HCT116 (cell line): ENCODE measurements around the gene MPI. TPM values are rescaled to one million over a fixed set of nuclear protein-coding genes. Genes with fewer than 3 reads are reported as not detected.

Experiments used
- ATAC-seq: fragments of 200-7000 bp; cut with Tn5 transposase; 2 replicates; pipeline ENCODE4 v1.9.1; 2020; ENCODE audit warnings: mild to moderate bottlenecking, moderate library complexity
- BruUV-seq: library from RNA; stranded (reverse); fragments of 400-500 nt; replicated peaks from 2 replicates; lab custom pipeline; 2021; lab: Mats Ljungman, UMichigan
- CTCF ChIA-PET: fragments of 300-600 bp; sonication (Branson Sonifier 250); formaldehyde crosslinking; loops from one replicate; lab custom pipeline; 2021; ENCODE audit warnings: antibody characterized with exemption; lab: Charles Lee
- POLR2A ChIA-PET: fragments of 300-600, 350-600 bp; sonication (Branson Sonifier 250); formaldehyde crosslinking; loops from one replicate; lab custom pipeline; 2021; ENCODE audit warnings: antibody characterized with exemption; lab: Charles Lee
- RAD21 ChIA-PET, 2 experiments: fragments of 300-600 bp; sonication (Branson Sonifier 250); formaldehyde crosslinking; loops; one replicate each; lab custom pipeline; 2023; ENCODE audit warnings: low total read pairs in 2 of 2; ENCODE audit not compliant: uncharacterized antibody in 2 of 2, unreplicated experiment in 2 of 2, low non-redundant PET in 1 of 2; lab: Charles Lee
- DNase-seq: peaks from one replicate; pipeline ENCODE4 v3.0.0-alpha.2; 2010; ENCODE audit warnings: low read depth, low spot score
- H2AFZ ChIP-seq: fragments of 200-600 bp; shearing (Covaris generic), sonication (generic); 2 replicates; pipeline ENCODE4 v1.6.1; 2017; ENCODE audit warnings: low read depth, mixed run types, mixed read lengths, antibody characterized with exemption, low read length; ENCODE audit not compliant: poor library complexity, severe bottlenecking
- H3K27ac ChIP-seq: 2 replicates; pipeline ENCODE4 v1.5.1; 2012; ENCODE audit warnings: low read depth, low read length
- H3K27me3 ChIP-seq: fragments of 200-600 bp; sonication (generic); 2 replicates; pipeline ENCODE4 v1.6.1; 2016; ENCODE audit warnings: mixed run types, low read length, mixed read lengths; ENCODE audit not compliant: insufficient read depth
- H3K36me3 ChIP-seq, 2 experiments: fragments of 200-500 bp in 1 of 2; fragments of 200-600 bp in 1 of 2; sonication (Bioruptor generic) in 1 of 2; sonication (generic) in 1 of 2; 2 replicates each; pipeline versions ENCODE4 v1.5.1 to v1.6.1; 2014 to 2016; ENCODE audit warnings: low read length in 2 of 2, inconsistent platforms in 1 of 2, mixed read lengths in 1 of 2, mixed run types in 1 of 2; ENCODE audit not compliant: insufficient read depth in 2 of 2, control insufficient read depth in 1 of 2
- H3K4me1 ChIP-seq, 2 experiments: fragments of 200-600 bp in 1 of 2; sonication (generic) in 1 of 2; 2 replicates each; pipeline versions ENCODE4 v1.5.1 to v1.6.1; 2012 to 2017; ENCODE audit warnings: low read length in 2 of 2, inconsistent platforms in 1 of 2, mild to moderate bottlenecking in 1 of 2, mixed read lengths in 1 of 2, mixed run types in 1 of 2, moderate library complexity in 1 of 2; ENCODE audit not compliant: insufficient read depth in 2 of 2, control insufficient read depth in 1 of 2
- H3K4me2 ChIP-seq: fragments of 200-600 bp; sonication (generic); 2 replicates; pipeline ENCODE4 v1.6.1; 2017; ENCODE audit warnings: mixed run types, low read length, mixed read lengths
- H3K4me3 ChIP-seq, 2 experiments: fragments of 200-600 bp in 1 of 2; sonication (generic) in 1 of 2; replicated peaks in 1 of 2; 2 replicates each; pipeline ENCODE4 v1.5.1; 2011 to 2016; ENCODE audit warnings: low read length in 2 of 2, control low read depth in 1 of 2, low read depth in 1 of 2, mild to moderate bottlenecking in 1 of 2, mixed read lengths in 1 of 2, mixed run types in 1 of 2
- H3K79me2 ChIP-seq: fragments of 200-600 bp; sonication (generic); 2 replicates; pipeline ENCODE4 v1.6.1; 2017; ENCODE audit warnings: mild to moderate bottlenecking, mixed run types, low read length, moderate library complexity, mixed read lengths; ENCODE audit not compliant: insufficient read depth
- H3K9ac ChIP-seq: fragments of 200-600 bp; sonication (generic); 2 replicates; pipeline ENCODE4 v1.6.1; 2016; ENCODE audit warnings: low read length, mixed read lengths
- H3K9me2 ChIP-seq: fragments of 200-600 bp; sonication (generic), shearing (Covaris generic); 2 replicates; pipeline ENCODE4 v1.6.1; 2017; ENCODE audit warnings: mixed run types, mild to moderate bottlenecking, moderate library complexity; ENCODE audit not compliant: insufficient read depth
- H3K9me3 ChIP-seq, 2 experiments: fragments of 200-500 bp in 1 of 2; fragments of 200-600 bp in 1 of 2; sonication (Bioruptor generic) in 1 of 2; sonication (generic) in 1 of 2; 2 replicates each; pipeline ENCODE4 v1.6.1; 2014 to 2017; ENCODE audit warnings: low read length in 2 of 2, mixed read lengths in 2 of 2, inconsistent platforms in 1 of 2, low read depth in 1 of 2, mild to moderate bottlenecking in 1 of 2, mixed run types in 1 of 2, moderate library complexity in 1 of 2; ENCODE audit not compliant: control insufficient read depth in 1 of 2, insufficient read depth in 1 of 2
- H4K20me1 ChIP-seq: fragments of 200-600 bp; sonication (generic), shearing (Covaris generic); 2 replicates; pipeline ENCODE4 v1.6.1; 2017; ENCODE audit warnings: mixed run types, mild to moderate bottlenecking, moderate library complexity; ENCODE audit not compliant: insufficient read depth
- ATF3 ChIP-seq: IDR thresholded peaks from 2 replicates; pipeline ENCODE4 v1.6.1; 2012
- CEBPB ChIP-seq: IDR thresholded peaks from 2 replicates; pipeline ENCODE4 v1.6.1; 2012; ENCODE audit warnings: low read depth
- CTCF ChIP-seq, 3 experiments: fragments of 200-600 bp in 1 of 3; sonication (generic) in 1 of 3; IDR thresholded peaks in 2 of 3; conservative IDR thresholded peaks in 1 of 3; 2 replicates each; pipeline ENCODE4 v1.5.1; 2012 to 2017; ENCODE audit warnings: low read depth in 2 of 3, low read length in 2 of 3, antibody characterized with exemption in 1 of 3, borderline replicate concordance in 1 of 3, control low read depth in 1 of 3, mild to moderate bottlenecking in 1 of 3, mixed read lengths in 1 of 3, mixed run types in 1 of 3, moderate library complexity in 1 of 3; ENCODE audit not compliant: insufficient read depth in 1 of 3
- ELF1 ChIP-seq: IDR thresholded peaks from 2 replicates; pipeline ENCODE4 v1.6.1; 2012; ENCODE audit warnings: low read depth, borderline replicate concordance
- EZH2 ChIP-seq: fragments of 200-600 bp; sonication (generic); IDR thresholded peaks from 2 replicates; pipeline ENCODE4 v1.6.1; 2017; ENCODE audit warnings: antibody characterized with exemption, mixed run types
- MAX ChIP-seq: IDR thresholded peaks from 2 replicates; pipeline ENCODE4 v1.6.1; 2012
- POLR2AphosphoS5 ChIP-seq: IDR thresholded peaks from 2 replicates; pipeline ENCODE4 v1.6.1; 2011; ENCODE audit warnings: mild to moderate bottlenecking, low read depth, low read length, moderate library complexity
- REST ChIP-seq: IDR thresholded peaks from 2 replicates; pipeline ENCODE4 v1.6.1; 2012; ENCODE audit warnings: low read depth
- SIN3A ChIP-seq: IDR thresholded peaks from 2 replicates; pipeline ENCODE4 v1.6.1; 2012; ENCODE audit warnings: low read depth
- TCF7L2 ChIP-seq: IDR thresholded peaks from 2 replicates; pipeline ENCODE4 v1.7.0; 2011; ENCODE audit warnings: borderline replicate concordance, inconsistent platforms; ENCODE audit not compliant: insufficient read depth, insufficient read length; ENCODE audit errors: extremely low read depth
- ZFX ChIP-seq: fragments of 450-650 bp; IDR thresholded peaks from 2 replicates; pipeline ENCODE4 v1.6.1; 2017
- ZNF274 ChIP-seq: fragments of 200-500 bp; sonication (Bioruptor generic); IDR thresholded peaks from 2 replicates; pipeline ENCODE4 v1.6.1; 2014; ENCODE audit warnings: mild to moderate bottlenecking, low read depth, low read length, inconsistent platforms
- intact Hi-C: fragments of 100-400 bp; cut with micrococcal nuclease; formaldehyde crosslinking; loops from 2 replicates; pipeline ENCODE4 v1.10.0; 2022
- total RNA-seq: library from RNA; stranded (reverse); gene quantifications from one replicate; pipeline ENCODE4 v1.2.1, GENCODE V29; 2021; ENCODE audit not compliant: unreplicated experiment

MPI gene
- total RNA-seq, 1 experiment from 2014 or later: 49.7 TPM

- TF ChIP-seq ATF3: no peak
- peak; percentile 76 for TF ChIP-seq MAX
- no peak for TF ChIP-seq ELF1
- peak; percentile 91 for TF ChIP-seq SIN3A
- no peak for TF ChIP-seq EZH2
- TF ChIP-seq ZNF274: no peak
- TF ChIP-seq POLR2AphosphoS5: peak; percentile 96
- TF ChIP-seq TCF7L2: no peak
- TF ChIP-seq, all 23 proteins: peak for 9
Measured at GRCh38 chr15:74889883-74890664, at the start of gene MPI (continued).

- RAD21 ChIA-PET: no interaction called here
- Histone ChIP-seq H3K4me1 (peaks cover 9 to 21% of the 10 kb centered on the region in 2 experiments; a peak in 3 of 4 replicates), H3K79me2 (peaks cover 6% of the 10 kb centered on the region; the same call in 1 of the 2 replicates), H3K27me3 (no peaks in the 10 kb centered on the region), H3K4me3 (no peak overlapping the region; a peak in 1 of 4 replicates), H2AFZ (no peak overlapping the region), H3K27ac (no peak overlapping the region), H3K9me2 (no peaks in the 10 kb centered on the region), H3K9ac (no peak overlapping the region), H3K36me3 (peaks cover 6 to 12% of the 10 kb centered on the region in 2 experiments; a peak in 2 of 4 replicates), H4K20me1 (no peaks in the 10 kb centered on the region), H3K4me2 (0 out of 2 replicates have a peak overlapping the region, but pooled peaks have one; percentile 90), H3K9me3 (no peaks in the 10 kb centered on the region)
- intact Hi-C loops: no loop called here
- no peak for DNase-seq
- TF ChIP-seq CTCF (IDR thresholded peaks at IDR 0.05 in 2 of 3, conservative IDR thresholded peaks at IDR 0.05 in 1 of 3; ENCODE audit: borderline replicate concordance in 1 of 3, insufficient read depth in 1 of 3, low read depth in 2 of 3, low read length in 2 of 3) (no peak), CEBPB (no peak), REST (no peak), ELF1 (no peak), ZFX (no peak)
- POLR2A ChIA-PET: no interaction called here
- CTCF ChIA-PET: interaction anchor here (1.7 kb wide), 1 partner anchor 70 kb away, joined by 8 read pairs; no protein-coding TSS in a partner anchor
- ATAC-seq: no peak
- no TSS peak for BruUV-seq
Measured at GRCh38 chr15:74840851-74841775, 48.7 kb upstream of the MPI start.
